OCI-M2 (cell line): Measurements from ENCODE around the gene JMJD6.
"Not testable (repeated sequence)": the region's sequence is repeated elsewhere in the genome, so short reads cannot be mapped to it uniquely, and the experiment has no call there.

Source experiments
- DNase-seq: peaks from one replicate; lab custom pipeline; 2025; ENCODE audit not compliant: unreplicated experiment; lab: John Stamatoyannopoulos, UW

Gene JMJD6

GRCh38 chr17:76726231-76726775 lies at the start of gene JMJD6:
JMJD6 (minus strand) TSS chr17:76726606; CDS start chr17:76726475, 131 bp downstream.
- DNase-seq: peak; percentile 54

DNA sequence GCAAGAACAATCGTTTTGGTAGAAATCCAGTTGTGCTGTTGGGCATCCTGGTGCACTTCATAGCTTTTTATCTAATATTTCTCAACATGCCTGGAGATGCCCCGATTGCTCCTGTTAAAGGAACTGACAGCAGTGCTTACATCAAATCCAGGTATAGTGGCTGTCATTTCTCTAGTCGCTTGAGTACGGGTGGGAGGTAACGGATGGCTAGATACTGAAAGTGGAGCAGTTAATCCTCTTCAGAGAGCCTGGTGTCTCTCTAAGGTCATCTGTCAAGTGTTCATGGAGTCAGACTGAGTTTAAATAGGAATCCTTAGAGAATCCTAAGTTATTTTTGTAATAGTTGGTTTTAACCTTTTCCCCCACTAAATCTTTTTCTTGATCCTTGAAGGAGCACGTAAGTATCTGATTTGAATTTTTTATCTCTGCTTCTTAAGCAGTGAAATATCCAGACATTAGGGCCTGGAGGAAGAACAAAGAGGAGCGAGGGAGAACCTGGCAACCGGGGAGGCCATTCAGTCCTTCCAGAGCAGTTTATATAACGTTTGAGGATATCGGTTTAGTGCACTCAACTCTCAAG lies 48.7 kb upstream of the JMJD6 start:
- DNase-seq: no peak

DNA sequence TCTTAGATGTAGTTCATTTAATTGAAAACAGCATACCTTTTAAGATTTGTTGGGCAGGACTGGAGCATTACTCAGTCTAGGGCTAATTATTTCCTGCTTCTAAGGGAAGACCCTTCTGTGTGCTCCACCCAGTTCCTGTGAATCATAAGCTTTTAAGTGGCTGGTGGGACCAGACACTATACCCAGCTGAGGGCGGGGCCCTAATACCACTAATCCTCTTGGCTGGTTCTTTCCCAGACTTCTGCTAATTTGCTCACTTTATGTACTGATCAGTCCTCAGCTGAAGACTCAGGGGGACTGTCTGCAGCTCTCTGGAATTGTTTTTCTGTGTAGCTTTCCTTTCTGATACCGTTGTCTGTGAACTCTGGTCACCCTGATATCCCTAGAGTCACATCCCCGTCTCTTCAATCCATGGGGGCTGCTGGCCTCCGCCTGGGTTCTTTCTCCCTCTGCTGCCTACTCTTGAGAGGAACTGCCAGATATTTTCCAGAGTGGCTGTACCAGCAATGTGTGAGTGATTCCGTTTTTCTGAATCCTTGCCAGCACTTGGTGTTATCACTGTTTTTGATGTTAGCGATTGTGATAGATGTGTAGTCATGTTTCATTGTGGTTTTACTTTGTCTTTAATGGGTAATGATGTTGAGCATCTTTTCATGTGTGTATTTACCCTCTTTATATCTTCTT lies 46.6 kb upstream of the JMJD6 start:
- DNase-seq: no peak

DNA sequence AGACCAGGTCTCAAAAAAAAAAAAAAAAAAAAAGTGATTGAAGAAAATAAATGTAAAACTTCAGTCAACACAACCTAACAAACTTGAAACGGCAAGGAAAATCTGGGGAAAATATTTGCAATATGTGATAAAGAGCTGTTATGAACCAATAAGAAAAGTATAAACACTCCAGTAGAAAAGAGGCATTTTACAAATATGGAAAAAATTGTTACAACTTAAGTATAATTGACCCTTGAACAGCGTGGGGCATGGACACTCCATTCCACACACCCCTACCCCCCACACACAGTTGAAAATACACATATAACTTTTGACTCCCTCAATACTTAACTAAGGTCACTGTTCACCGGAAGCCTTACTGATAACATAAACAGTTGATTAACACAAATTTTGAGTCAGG lies 32.2 kb upstream of the JMJD6 start:
- DNase-seq: no peak

DNA sequence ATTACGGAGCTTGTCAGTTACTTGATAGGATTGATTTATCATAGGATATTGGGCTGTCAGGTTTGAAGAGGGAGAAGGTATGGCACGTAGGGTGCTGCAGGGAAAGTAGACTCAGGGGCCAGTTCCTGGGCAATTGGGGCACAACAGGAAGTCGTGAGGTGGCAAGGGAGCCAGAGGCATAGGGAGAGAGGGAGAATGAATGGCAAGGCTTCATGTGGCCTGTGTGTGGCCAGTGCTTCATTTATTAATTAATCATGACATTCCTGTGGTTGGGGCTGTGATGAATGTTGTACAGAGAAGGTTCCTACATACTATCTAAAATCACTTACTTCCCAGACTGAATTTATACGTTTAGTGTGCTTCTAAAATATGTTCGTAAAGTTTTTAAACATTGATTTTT lies 30.9 kb upstream of the JMJD6 start:
- DNase-seq: no peak

DNA sequence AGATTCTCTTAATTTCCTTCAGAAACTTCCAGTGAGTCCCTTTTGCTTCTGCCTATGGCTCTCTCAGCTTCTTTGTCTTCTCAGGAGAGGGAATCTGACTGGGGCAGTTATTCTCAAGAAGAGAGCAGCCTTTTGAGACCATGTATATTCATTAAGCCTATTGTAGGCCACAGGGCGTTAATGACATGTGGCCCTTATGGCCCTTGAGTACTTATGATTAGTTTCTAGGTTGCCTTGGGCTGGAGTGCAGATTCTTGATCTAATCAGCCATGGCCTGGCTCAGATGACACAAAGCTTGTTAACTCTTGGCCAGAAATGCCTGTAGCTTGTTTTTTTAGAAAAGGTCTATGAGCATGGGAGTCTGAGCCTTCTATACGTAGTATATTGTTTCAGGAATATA lies 28.9 kb upstream of the JMJD6 start:
- DNase-seq: no peak

GRCh38 chr17:76753061-76753961 lies 26.9 kb upstream of the JMJD6 start:
- DNase-seq: no peak

- DNase-seq: no peak
Observed at GRCh38 chr17:76752006-76752405, 25.6 kb upstream of the JMJD6 start.

GRCh38 chr17:76751416-76751993 lies 25.1 kb upstream of the JMJD6 start:
- DNase-seq: no peak

DNA sequence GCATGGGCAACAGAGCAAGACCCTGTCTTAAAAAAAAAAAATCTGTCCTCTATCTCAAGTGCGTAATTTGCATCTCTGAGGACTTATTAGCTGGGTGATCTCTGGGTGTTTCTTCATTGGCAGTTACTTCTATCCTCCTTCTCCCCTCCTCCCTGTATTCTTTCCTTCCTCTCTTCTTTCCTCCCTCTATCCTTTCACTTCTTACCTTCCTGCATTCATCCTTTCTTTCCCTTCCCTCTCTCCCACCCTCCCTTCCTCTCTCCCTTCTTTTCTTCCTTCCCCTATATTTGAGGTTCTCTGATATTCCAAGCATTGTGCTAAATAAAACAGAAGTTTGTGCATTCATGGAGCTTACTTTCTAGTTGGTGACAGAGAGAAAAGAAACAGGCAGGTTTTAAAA lies 22.3 kb upstream of the JMJD6 start:
- DNase-seq: no peak

- DNase-seq: no peak
Observed at GRCh38 chr17:76747716-76748363, 21.4 kb upstream of the JMJD6 start.

DNA sequence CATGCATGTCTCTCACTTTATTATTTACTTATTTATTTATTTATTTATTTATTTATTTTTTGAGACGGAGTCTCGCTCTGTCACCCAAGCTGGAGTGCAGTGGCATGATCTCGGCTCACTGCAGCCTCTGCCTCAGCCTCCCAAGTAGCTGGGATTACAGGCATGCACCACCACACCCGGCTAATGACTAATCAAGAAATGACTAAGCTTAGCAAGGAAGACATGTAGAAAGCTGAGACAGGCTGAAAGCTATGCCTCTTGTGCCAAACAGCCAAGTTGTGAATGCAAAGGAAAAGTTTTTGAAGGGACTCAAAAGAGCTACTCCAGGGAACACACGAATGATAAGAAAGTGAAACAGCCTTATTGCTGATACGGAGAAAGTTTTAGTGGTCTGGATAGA lies 19.4 kb upstream of the JMJD6 start:
- not testable (repeated sequence) for DNase-seq

DNA sequence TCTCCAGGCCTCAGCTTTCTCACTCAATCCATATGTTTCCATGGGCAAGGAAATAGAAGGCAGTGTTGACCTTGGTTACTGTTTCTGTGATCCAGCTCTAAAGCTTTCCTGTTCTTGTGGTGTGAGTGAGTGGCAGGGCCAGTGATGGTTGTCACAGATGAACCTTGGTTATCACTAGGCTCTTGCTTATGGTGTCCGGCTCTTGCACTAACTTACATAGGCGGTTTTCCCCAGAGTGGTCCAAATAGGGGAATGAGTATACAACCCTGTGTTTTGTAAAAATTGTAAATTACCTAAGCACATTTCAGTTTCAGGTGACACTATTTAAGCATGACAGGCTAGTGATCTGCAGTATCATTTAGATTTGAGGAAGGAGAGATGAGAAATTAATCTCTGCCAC lies 18.3 kb upstream of the JMJD6 start:
- DNase-seq: no peak

- no peak for DNase-seq
Observed at GRCh38 chr17:76742958-76743357, 16.6 kb upstream of the JMJD6 start.

DNA sequence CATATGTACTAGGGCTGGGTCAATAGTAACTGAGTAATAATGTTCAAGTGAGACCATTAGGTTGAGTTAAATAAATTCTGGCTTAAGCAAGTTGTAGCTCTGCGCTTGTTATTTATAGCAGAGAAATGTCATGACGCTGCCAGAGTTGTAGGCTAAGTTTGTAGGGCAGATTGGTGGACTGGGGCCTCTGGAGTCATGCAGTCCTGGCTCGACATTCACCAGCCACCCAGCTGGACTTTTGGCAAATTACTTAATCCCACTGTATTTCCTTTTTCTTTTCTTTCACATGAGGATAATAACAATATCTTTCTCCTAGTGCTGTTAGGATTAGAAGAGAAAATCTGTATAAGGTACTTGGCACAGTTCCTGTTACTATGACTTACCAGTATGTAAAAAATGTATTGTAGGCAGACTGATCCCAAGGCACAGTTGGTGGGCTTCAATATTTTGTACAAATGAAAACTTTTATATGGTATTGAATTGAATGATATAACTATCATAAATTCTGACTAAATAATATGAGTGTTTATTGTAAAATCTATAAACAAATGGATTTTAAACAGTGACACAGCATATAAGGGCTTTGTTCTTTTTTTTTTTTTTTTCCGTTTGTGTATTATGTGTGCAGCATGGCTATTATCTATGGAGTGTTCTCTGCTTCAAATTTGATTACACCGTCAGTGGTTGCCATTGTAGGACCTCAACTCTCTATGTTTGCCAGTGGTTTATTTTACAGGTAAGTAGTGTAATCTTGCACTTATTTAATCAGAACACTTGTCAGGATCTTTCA lies 14.1 kb upstream of the JMJD6 start:
- DNase-seq: no peak

DNA sequence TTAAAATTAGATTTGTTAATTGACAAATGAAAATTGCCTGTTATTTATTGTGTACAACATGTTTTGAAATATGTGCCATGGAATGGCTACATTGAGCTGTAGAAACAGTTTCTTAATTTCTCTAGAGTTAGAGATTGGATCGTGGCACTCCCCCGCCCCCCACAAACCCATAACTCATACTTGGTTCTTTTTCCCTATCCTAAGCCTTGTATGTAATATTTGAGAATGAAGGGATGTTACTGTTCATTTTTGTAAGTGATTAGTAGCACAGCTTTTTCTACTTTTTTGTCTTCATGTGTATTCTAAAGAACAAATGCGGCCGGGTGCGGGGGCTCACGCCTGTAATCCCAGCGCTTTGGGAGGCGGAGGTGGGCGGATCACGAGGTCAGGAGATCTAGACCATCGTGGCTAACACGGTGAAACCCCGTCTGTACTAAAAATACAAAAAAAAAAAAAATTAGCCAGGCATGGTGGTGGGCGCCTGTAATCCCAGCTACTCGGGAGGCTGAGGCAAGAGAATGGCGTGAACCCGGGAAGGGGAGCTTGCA lies 13.2 kb upstream of the JMJD6 start:
- DNase-seq: not testable (repeated sequence)

- DNase-seq: no peak
Observed at GRCh38 chr17:76738468-76738850, 12.1 kb upstream of the JMJD6 start.

GRCh38 chr17:76737676-76738467 lies 11.5 kb upstream of the JMJD6 start, which contains the start of gene MFSD11:
MFSD11 (plus strand) TSS chr17:76738119; CDS start chr17:76738353, 234 bp downstream.
- no peak for DNase-seq
